CD4-positive, alpha-beta T cell treated with Interleukin-4 for 1 hour (primary cell): ENCODE results near the gene KLHL21.
A peak's percentile ranks its signal among the peaks of the same experiment; 100 is the strongest.

Source experiments
- DNase-seq, 2 donors: peaks; one replicate each; pipeline ENCODE4 v3.0.0-alpha.2; 2020 to 2022

KLHL21 gene

DNA sequence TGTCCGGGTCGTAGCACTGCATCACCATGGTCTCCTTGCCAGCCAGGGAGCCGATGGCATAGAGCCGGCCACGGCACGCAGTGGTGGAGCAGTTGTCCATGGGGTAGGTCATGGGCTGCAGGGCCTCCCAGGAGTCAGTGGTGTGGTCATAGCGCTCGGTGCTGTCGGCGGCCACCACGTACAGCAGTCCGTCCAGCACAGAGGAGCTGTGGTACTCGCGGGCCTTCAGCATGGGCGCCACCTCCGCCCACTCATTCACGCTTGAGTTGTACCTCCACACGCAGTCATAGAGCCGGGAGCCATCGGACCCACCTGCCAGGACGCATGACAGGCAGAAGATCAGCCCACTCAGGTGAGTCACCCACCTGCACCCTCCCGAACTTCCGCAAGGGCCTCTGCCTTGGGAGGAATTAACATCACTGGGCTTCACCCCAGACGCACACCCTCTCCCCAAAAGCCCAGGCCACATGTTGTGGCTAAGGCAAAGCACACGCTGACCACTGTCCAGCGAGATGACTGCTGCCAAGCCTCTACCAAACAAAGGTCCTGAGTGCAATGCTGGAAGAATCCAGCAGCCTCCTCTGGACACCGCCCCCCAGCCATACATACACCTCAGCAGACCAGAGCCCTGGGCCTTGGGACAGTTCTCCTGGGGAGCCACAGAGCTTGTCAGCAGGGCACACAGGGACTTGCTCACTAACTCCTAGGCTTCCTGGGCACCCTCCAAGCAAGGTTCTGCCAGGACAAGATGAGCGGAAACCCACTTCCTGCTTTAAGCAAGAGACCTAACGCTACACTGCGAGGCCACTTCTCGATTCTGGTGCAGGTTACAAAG is 3.3 kb downstream of the KLHL21 start:
- peak; percentile 56 to 59 for DNase-seq

DNA sequence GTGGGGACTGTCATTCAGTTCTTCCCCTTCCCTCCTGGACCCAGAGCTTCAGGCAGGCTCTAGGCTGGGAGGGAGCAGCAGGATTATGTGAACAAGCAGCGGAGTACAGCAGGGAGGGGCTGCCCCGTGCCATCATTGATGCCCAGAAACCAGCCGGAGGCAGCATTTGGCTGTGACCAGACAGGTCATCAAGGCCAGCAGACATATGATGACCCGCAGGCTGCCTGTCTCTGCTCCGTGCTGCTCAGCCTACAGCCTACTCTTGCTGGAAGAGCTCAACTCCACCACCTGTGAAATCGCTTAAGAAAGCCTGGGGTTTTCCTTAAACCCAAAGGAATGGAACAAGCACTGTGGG is 4.9 kb downstream of the KLHL21 start:
- no peak for DNase-seq

DNA sequence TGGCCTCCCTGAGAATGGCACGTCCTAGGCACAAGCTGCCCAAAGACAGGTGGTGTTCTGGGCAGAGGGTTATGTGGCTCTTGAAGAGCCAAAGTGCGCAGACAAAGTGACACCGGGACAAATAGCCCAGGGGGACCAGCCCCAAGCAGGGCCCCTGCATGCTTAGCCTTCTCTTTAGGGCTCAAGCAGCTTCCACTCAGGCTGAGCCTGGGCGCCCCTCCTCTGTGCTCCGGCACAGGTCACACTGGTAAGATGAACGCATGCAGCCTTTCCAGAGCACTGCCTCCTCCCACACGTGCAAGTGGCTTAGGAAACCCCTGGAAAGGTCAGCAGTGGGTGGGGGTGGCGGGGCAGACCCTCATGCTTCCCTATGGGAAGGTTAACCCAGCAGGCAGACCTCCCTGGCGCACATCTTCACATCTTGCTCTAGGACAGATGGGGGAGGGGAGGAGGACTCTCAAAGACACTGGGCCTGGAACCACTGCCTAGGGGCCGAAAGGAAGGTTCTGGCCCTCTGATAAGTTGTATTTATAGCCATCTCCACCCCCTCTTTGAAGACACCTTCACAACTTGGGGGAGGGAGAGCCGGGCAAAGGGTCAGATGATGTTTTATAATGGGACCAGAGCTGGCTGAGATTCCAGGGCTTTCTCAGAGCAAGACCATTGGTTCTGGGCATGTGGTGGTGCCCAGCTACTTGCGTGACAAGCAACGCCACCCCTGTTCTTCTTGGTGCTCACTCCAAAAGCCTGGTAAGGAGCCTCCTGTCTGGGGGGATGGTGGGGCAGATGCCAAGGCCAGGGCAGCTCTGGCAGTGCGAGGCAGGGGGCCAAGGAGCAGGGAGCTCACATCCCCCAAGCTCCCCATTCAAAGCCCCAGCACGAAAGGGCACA is 5.5 kb downstream of the KLHL21 start:
- no peak for DNase-seq

DNA sequence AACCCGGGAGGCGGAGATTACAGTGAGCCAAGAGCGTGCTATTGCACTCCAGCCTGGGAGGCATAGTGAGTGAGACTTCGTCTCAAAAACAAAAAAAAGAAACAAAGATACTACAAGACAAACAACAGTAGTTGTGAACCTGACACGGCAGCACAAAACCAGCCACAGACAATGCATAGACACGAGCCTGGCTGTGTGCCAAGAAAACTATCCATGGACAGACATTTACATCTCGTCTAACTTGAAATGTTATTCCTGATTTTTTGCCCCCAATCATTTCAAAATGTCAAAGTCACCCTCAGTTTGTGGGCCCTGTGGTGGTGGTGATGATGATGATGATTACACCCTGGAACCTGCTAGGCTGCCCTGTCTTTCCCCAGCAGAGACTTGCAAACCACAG is 6.3 kb downstream of the KLHL21 start:
- no peak for DNase-seq

DNA sequence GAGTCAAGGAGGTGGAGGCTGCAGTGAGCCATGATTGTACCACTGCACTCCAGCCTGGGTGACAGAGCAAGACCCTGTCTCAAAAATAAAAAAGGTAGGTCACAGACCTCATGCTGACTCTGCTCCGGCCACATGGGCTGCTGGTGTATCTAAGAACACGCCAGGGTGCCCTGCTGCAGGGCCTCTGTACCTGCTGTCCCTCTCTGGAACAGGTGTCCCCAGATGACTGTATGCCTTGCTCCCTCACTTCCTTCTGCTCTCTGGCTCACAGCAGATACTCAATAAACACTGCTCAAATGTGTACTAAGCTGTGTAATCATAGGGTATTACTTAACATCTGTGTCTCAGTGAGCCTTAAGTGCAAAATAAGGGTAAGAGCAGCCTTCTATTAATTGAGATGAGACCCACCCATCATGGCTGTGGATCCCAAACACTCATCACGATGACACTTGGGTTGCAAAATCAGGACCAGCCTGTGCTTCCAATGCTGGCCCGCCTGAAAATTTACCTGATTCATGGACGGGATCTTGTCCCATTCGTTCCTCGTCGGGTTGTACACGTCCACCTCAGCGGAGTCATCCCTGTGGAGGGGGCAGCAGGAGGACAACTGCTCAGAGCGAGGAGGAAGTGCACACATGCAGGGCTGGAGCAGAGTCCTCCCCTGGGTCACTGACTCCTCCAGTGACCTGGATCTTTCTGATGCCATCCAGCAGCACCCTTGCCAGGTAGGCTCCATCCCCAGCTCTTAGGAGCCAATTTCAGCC is 7.5 kb downstream of the KLHL21 start:
- DNase-seq: no peak

DNA sequence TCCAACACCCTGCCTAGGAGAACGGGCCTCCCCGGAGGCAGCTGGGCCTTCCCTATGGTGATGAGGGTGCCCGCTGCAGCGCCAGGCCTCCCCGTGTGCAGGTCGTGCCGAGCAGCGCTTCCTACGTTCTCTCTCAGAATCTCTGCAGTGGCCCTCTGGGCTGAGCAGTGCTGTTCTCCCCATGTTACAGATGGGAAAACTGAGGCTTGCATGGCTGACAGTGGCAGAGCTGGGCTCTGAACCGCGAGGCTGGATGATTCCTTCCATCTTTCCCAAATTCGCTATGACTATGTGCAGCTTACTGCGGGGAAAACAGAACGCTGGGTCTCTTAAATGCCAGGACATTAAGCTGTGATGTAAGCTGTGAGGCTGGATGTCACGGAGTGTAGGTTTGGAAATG is 8.9 kb downstream of the KLHL21 start:
- no peak for DNase-seq

DNA sequence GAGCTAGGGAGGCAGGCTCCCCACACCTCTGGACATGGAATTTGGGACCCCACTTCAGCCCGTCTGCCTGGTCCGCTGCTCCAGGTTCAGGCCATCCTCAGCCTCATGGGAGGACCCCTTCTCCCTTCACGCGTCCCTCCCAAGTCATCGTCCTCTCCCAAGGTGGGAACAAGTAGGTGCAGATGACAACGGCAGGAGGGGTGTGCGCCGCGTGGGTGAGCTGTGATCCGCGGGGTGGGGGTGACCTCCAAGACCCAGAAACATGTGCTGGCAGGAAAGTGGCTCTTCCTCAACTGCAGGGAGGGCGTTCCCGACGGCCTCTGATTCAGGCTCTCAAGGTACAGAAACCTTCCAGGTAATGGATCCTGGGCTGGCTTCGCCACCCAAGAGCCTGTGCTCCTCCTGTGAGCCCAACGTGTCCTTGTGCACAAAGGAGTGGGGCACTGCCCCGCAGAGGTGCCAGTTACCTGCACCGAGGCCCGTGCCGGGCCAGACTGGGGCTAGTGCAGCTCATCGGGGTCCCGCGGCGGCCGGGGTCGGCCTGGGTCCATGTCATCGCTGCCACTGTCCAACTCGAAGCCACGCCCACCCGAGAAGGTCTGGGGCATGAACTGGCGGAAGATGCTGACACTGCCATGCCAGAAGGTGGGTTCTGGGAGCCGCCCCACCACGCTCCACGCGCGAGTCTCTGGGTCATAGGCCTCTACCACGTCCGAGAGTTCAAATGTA is 9.6 kb downstream of the KLHL21 start:
- no peak for DNase-seq

DNA sequence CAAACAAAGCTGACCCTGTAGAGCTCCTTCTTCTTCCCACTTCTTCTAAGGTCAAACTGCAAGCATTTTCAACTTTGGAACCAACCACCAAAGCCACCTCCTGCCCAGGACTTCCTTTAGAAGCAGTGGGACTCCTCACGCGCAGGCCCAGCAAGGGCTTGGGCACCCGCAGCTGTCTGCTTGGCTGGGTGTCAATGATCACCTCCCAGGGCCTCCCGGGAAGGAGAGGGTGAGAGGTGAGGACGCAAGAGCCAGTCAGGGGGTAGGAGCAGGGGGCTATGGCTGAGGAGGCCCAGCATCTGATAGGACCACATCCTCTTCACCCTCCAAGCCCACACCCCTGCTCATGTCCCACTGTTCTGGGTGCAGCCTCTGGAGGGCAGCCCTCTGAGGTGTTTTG is 10.2 kb downstream of the KLHL21 start:
- DNase-seq: no peak

DNA sequence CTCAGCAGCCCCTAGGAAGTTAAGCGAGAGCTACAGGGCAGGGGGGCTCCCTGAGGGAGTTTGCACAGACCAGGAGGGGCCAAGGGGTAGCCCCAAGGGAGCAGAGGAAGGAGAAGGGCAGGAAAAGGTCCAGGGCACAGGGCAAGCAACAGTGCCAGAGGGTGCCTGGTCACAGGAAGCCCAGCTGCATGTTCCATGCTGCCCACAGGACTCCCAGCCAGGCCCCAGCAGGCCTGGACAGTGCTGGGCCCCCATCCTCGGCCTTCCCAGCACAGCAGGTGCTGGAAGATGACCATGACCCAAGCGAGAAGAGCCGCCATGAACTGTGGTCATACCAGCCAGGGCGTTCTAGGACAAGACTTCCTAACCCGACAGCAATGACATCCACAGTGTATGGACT is 11.0 kb downstream of the KLHL21 start:
- no peak for DNase-seq

DNA sequence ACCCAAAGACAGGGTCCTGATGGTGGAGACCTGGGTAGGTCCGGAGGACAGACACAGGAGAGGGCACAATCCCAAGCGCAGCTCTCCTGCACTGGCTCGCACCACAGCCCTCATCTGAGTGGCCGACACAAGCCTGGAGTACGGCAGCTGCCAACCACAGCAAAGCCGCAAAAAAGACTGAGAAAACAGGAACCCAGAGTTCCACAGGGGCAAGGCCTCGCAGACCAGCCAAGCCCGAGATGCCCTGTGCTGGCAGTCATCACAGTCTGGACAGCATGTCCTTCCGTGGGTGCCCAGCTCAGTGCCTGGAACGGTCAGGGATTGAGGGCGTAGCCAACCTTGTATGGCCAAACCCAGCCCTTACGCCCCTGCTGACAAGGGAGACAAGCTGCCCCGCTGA is 11.4 kb downstream of the KLHL21 start:
- DNase-seq: peak in 1 of 2 donors; percentile 23

DNA sequence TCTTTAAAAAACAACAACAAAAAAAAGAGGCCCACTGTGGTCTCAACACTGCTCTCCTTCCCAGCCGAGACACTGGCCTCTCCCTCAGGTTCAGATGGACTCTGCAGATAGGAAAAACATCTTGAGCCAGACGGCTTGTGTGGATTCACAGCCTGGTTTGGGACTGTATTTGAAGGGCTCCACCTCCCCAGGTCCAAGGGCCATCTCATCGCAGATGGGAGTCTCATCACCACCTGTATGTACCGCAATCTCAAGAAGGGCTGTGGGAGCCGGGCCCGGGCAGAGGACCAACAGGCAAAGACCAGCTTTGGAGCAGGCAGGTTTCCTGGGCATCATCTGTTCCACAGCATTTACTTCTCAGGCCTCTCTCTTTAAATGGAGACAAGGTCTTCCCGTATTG is 12.6 kb downstream of the KLHL21 start:
- DNase-seq: no peak

DNA sequence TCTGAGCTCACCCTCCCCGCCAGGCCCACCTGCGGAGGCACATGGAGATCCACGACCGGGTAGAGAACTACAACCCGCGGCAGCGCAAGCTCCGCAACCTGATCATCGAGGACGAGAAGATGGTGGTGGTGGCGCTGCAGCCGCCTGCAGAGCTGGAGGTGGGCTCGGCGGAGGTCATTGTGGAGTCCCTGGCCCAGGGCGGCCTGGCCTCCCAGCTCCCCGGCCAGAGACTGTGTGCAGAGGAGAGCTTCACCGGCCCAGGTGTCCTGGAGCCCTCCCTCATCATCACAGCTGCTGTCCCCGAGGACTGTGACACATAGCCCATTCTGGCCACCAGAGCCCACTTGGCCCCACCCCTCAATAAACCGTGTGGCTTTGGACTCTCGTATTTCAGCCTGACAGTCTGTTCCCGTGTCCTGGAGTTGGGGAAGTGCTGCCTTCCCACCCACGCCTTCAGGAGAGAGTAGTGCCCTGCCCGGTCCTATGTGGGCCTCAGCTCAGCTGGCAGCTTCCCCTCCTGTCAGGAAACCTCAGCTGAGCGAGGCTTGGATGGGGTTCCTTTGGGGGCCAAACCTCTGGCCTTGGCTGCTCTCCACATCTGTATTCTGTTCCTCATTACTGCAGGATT is 13.7 kb downstream of the KLHL21 start:
- DNase-seq: no peak

DNA sequence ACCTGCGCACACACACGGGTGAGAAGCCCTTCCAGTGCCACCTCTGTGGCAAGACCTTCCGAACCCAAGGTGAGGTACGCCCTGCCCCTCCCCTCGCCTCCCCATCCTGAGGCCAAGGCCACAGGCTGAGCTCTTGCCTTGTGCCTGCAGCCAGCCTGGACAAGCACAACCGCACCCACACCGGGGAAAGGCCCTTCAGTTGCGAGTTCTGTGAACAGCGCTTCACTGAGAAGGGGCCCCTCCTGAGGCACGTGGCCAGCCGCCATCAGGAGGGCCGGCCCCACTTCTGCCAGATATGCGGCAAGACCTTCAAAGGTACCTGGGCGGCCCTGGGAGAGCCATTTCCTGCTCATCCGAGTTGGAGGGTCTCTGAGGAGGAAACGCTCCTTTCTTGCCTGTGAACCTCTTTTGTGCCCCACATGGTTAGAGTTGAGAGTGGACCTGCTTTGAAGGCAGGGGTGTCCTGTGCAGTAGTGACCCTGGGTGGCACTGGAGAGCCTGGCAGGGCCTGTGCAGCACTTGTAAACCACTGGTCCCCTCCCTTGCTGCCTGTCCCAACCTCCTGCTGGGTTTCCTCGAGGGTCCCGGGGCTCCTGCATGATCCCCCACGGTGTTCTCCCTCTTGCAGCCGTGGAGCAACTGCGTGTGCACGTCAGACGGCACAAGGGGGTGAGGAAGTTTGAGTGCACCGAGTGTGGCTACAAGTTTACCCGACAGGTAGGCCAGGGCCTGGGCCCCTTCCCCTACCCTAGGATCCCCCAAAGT is 14.4 kb downstream of the KLHL21 start:
- DNase-seq: no peak

DNA sequence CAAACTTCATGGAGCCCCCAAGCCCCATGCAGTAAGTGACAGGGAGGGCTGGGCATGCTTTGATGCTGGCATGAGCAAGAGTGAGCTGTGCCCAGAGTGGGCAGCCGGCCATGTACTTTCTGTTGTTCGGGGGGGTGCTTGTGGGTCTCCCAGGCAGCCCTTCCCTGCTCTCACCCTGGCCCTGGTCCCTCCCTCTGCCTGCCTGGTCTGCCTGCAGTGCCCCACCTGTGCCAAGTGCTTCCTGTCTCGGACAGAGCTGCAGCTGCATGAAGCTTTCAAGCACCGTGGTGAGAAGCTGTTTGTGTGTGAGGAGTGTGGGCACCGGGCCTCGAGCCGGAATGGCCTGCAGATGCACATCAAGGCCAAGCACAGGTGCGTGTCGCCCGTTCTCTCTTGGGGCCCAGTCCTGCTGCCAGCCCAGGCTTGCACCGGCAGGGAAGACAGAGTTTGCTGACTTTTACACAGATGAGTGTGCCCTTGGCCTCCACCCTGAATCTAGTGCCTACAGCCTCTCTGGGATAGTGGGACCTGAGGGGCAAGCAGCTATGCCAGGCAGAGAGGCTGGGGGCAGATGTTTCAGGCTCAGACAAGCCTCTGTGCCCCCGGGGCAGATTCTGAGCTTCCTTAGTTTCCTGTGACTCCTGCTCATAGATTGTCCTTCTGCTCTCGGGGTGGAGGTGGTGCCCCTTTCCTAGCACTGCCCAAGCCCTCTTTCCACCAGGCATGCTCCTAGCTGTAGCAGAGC is 15.2 kb downstream of the KLHL21 start:
- no peak for DNase-seq

DNA sequence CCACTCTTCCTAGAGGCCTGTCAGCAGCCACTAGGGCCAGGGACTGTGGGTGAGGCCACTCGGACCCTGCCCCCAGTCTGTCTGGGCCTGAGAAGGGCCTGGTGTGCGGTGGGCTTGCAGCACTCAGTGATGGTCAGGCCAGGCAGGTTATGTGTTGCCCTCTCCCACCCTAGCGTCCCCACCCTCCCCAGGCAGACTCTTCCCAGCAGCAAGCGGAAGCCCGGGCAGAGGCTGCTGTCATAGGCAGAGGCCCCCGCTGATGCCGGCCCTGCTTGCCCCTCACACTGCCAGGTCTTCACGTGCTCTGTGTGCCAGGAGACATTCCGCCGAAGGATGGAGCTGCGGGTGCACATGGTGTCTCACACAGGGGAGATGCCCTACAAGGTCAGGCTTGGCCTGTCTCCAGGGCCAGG is 16.3 kb downstream of the KLHL21 start:
- no peak for DNase-seq

DNA sequence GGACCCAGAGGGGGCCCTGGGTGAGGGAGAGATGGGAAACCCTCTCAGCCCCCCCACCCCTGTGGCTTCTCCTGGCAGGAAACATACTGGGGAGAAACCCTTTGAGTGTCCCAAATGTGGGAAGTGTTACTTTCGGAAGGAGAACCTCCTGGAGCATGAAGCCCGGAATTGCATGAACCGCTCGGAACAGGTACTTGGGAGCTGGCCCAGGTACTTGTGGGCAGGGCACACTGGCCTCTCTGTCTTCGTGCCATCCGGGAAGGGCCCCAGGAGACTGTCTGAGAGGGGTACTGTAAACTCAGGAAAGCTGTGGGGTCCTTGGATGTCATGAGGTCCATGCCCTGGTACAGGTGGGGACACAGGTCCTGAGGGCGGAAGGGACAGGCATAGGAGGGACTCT is 16.8 kb downstream of the KLHL21 start:
- no peak for DNase-seq

DNA sequence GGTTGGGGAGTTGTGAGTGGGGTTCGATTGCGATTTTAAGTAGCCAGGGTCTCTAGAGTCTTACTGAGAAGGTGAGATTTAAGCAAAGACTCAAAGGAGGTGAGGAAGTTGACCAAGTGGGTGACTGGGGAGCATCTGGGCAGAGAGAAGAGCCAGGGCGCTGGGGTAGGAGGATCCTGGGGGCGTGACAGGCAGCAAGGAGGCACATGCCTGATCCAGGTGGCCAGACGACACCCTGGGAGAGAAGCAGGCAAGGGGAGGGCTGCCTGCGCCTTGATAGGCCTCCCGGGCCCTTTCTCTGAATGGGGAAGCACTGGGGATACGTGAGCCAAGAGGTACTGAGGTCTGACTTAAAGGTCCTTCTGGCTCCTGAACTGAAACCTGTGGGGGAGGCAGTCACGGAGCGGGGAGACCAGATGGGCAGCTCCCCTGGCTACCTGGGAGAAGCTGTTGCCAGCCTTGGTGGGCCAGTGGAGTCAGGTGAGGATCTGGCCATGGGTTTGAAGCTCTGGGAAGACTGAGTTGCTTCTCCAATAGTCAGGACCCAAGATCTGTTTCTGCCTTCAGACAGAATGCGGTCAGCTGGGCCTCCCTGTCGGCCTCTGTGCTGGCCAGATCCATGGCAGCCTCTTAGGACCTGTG is 17.5 kb downstream of the KLHL21 start:
- DNase-seq: no peak

DNA sequence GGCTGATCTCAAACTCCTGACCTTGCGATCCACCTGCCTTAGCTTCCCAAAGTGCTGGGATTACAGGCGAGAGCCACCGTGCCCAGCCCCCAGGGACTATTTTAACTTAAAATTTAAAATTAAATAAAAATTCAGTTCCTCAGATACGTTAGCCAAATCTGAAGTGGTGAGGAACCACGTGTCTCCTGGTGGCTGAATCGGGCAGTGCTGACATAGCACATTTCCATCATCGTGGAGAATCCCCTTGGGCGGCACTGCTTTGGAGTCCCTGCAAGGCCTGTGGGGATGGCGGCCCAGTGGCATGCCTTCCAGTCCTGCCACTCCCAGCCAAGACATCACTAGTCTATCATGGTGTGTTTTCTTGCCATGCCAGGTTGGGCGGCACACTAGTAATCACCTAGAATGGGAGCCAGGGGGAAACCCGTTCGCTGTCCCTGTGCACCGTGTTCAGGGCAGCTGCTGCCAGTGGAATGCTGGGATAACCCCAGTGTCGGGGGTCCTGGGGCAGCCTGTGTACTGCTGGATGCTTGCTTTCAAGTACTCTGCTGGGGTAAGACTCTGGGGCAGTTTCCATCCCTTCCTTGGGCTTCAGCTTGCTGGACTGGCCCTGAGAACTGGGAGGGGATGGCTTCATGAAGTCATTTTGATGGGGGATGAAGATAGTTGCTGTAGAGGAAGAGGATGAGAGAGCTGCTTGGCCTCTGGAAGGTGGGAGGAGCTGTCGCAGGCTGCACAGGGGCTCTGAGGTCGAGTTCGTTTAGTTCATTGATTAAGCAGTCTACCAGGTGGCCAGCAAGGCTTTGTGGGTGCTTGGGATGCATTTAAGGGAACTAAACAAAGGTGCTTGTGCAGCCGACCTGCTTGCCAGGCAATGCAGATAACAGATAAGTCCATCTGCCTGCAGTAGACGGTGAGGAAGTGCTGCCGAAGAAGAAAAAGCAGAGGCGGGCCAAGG is 18.3 kb downstream of the KLHL21 start:
- DNase-seq: no peak

DNA sequence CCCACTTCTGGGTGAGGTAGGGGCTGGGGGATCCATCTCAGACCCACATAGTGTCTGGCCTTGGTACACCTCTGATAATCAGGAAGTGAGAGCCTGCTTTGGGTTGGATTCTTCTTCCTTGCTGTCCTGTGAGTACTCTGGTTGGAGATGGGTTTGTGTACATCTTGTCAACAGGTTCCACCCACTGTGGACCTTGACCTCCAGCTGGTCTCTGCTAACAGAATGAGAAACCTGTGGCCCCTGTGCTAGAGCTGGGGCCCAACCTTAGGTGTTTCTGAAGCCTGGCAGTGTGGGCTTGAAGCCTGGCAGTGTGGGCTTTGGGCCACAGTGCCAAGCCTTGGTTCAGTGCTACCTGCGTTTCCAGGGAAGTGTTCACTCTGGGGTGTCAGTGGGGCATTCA is 20.3 kb downstream of the KLHL21 start:
- no peak for DNase-seq
